Left renal cortex interstitium (tissue), 4 donors: ENCODE measurements around the gene TRIM67. TPM values are rescaled to one million over a fixed set of nuclear protein-coding genes. Genes with fewer than 3 reads are reported as not detected.
A peak's percentile ranks its signal among the peaks of the same experiment; 100 is the strongest.

Experiments
- DNase-seq, 4 donors: peaks; one replicate each; pipeline ENCODE4 v3.0.0-alpha.2; 2013; ENCODE audit warnings: low read depth in 4 of 4, low spot score in 2 of 4, missing footprints in 1 of 4
- polyA plus RNA-seq, 4 donors: library from polyadenylated mRNA; unstranded; fragments of 120-200 nt; gene quantifications; one replicate each; pipeline ENCODE4 v1.2.1, GENCODE V29; 2013; ENCODE audit not compliant: insufficient read length in 4 of 4

The TRIM67 gene
- polyA plus RNA-seq, 4 donors, result 0.09 to 0.17 (median 0.10) TPM

DNA sequence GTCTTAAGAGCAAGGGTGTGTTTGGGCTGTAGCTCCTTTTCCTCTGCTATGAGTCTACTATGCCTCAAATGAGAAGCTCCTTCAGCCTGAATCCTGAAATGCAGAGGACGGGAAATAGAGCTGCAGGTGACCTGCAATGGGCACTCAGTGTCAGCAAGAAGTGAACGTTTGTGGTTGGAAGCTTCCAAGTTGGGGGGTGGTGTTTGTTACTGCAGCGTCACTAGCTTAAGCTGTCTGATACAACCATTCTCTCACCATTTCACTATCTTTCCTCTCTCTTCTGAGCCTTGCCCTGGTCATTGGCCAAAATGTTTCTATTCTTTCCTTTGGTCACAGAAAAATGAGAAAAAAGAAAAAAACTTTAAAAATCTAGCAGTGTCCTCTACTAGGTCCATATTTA is 19.4 kb downstream of the TRIM67 start:
- no peak for DNase-seq

DNA sequence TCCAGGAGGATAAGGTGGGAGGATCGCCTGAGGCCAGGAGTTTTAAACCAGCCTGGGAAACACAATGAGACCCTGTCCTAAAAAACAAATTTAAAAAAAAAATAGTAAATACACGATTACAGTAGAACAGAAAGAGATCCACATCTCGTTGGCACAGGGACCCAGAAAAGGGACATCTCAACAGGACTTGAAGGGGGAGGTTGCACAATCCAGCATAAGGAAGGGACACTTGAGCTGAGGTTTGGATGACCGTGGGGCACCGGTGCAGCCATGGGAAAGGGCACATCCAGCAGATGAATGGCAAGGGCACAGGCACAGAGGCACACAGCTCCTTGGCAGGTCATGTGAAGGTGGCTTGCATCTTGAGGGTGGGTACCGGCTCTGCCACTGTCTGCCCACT is 20.5 kb downstream of the TRIM67 start:
- no peak for DNase-seq

DNA sequence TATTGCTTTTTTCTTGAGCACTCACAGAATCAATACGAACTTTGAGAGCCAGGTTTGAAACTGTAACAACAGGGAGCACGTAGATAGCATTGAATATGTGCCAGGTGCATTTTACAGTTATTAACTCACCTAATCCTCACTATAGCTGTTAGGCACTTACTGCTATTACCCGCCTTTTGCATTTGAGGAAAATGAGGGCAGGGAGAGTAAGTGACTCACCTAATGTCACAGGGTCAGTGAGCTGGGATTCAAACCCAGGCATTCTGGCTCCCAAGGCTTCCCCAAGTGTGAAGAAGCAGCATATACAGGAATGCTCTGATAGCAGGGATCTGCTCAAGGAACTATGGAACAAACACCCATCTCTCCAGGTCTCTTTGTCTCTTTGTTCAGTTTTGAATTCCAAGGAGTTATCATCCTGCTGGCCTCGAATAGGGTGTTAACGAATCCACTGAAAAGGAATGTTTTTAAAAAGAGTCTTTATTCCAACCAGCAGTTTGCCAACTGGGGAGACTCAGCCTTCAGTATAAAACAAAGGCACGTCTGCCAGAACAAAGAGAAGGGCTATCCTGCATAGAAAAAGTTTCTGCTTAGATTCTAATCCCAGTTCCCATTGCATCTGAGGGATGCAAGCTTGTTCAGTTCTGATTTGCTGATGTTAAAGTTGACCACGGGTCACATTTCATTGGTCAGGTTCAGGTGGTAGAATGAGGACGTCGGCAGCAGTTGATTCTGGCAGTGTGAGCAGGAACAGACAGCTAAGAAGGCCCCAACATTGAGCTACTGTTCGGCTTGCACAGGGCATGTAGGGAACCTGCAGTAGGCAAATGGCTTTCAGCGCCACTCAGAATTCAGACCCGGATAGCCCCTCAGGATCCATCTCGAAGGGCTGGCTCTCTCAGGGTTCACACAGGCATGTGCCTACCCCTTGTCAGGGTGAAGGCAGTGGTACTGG is 22.1 kb downstream of the TRIM67 start:
- no peak for DNase-seq

DNA sequence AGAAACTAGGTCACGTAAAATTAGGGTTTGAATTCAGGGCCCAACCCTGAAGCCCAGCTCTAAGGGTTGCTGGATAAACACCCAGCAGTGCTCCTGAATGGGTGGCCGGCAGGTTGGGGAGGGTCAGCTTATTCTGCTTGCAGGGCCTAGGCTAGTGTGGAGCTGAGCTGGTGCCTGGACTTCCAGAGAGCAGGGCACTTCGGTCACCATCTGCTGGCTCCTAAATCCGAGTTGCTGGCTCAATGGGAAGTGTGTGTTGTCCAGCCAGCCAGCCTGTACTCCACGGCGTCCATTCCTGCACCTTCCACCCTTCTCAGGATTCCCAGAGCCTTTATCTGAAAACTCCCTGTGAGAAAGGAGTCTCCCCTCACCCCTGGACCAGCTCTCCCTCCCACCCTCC is 23.0 kb downstream of the TRIM67 start:
- DNase-seq, result no peak

DNA sequence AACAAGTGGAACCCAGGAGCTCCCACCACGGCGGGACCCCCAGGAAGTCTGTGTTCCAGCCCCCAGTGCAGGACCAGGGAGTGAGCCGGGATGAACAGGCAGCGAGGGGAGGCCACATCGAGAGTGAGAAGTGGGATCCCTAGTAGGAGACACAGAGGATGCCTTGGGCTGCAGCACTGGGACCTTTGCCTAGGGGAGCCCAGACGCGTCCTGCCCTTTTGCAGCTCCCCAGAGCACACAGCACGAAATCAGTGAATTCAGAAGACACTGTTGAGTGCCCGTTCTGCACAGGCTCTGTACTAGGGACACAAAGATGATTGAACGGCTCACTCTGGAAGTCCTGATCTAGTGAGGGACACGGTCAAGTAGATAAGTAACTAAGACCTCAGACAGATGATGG is 23.5 kb downstream of the TRIM67 start:
- no peak for DNase-seq

DNA sequence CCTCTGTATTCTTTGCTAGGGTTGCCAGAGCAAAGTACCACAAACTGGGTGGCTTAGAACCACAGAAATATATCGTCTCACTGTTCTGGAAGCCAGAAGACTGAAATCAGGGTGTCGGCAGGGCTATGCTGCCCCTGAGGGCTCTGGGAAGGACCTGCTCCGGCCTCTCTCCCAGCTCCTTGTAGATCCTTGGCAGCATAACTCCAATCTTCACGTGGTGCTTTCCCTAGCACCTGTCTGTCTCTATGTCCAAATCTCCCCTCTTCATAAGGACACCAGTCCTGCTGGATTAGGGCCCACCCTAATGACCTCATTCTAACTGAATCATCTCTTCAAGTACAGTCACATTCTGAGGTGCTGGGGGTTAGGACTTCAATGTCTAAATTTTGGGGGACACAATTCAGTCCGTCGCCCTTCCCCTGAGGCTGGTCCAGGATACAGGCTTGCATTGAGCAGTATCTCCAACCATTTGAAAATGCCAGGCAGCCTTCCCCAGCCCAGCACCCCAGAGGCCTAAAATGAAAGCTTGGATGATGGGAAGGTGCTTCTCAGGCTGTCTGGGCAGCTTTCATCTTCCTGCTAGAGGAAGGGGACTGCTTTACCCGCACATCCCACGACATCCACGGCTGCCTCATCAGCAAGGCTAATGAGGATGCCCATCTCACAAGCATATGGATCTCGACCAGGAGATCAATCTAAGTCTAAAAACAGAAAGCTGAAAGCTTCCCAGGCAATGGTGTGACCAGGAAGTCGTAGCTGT is 24.7 kb downstream of the TRIM67 start:
- no peak for DNase-seq

DNA sequence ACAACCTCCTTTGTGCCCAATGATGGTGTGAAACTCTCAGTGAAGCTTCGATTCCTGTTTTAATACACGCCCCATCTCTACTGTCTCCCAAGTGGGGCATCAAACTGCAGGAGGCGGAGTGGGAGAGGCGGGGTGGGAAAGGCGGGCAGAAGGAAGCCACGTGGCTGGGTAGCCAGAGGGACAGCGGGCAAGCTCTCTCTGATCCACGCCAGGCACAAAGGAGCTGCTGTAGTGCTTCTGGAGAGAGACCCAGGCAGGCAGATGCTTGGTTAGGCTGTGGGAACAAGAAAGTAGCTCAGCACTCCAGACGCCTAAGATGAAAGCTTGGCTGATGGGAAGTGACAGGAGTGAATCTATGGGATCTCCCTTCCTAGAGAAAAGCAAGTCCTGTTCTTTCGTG is 25.7 kb downstream of the TRIM67 start:
- DNase-seq, result no peak

DNA sequence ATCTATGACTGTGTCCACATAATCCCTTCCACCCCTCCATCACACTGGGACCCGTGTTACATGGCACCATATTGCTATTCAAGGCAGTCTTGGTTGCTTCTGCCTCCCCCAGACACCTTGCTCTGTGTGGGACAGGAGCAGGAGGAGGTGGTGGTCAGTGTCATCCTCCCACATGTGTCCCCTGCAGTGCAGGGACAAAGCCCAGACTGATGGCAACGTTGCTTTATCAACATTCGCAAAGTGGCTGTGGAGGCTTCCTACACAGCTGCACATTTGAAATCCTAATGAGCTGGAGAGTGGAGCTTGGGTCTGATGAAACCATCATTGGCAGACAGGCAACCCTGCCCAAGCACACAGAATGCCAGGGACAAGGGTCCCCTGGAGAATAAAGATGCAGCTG is 26.2 kb downstream of the TRIM67 start:
- DNase-seq, result no peak

DNA sequence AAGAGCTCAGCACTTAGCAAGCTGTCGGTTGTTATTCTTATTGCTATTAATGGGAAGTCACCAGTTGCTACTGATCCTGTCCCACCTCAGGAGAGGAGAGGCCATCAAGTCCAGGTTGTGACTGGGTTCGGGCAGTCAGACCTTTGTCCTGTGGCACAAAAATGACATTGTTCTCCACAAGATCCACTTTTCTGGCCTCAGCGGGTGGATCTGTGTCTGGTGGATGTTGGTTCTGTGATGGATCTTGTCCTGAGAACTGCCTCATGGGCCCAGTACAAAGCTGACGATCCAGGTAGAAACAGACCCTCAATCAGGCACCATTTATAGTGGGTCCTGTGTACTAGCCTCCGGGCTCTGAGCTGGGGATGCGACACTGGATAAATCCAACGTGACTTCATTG is 26.9 kb downstream of the TRIM67 start:
- DNase-seq, result no peak

DNA sequence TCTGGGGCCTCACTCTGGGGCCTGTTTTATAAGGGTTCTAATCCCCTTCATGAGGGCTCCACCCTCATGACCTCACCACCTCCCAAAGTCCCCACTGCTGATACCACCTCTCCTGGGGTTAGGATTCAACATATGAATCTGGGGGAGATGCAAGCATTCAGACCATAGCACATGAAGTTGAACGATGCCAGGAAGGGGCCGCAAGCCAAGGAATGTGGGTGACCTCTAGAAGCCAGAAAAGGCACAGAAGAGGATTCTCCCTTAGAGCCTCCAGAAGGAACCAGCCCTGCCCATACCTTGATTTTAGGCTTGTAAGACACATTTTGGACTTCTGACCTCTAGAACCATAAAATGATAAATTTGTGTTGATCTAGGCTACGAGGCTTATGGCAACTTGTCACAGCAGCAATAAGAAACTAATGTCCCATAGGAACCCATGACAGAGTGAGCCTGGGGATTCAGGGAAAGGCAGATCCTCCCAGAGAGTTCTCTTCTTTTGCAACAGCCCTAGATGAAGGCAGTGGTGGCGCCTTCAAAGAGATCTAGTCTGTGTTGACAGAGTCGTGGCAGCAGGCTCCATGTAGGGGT is 27.9 kb downstream of the TRIM67 start:
- no peak for DNase-seq

DNA sequence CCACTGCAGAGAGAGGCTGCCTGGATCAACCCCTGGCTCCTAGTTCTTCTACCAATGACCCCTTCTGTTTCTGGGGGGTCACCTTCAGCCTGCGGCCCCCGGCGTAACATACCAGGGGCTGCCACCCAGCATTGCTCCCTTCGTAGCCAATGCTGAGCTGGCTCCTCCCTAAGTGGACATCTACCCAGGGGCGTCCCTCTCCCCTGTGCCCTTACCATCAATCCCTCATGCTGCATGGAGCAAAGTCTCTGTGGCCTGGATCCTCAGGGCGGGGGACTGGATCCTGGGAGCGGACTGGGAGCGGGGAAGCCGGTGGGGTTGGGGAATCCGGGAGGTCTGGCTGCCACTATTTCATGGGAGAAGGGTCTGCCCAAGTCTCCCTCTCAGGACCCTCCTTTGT is 28.6 kb downstream of the TRIM67 start:
- no peak for DNase-seq

DNA sequence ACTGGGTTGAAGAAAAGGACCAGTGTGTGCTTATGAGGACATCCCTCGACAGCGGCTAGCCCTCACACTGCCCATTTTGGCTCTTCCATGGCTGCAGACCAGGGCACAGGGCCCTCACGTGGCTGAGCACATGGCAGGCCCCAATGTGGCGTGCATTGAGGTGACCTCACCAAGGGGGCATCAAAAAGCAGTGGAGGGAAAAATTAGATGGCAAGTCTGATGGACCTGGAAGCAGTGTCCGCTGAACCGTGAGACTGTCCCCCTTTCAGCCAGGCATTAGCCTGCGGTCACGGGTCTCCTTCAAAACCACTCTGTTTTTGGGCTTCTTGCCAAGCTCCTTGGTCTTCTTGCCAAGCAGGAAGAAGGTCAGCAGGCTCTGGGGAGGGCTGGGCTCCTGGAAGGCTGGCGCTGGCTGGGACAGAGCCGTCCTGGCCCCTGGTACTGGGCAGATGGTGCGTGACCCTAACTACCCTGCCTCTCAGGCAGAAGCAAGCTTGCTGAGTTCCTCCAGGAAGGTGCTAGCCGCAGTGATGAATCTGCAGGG is 30.8 kb downstream of the TRIM67 start:
- peak in 3 of 4 donors; percentile 20 to 45 (median 34) for DNase-seq

DNA sequence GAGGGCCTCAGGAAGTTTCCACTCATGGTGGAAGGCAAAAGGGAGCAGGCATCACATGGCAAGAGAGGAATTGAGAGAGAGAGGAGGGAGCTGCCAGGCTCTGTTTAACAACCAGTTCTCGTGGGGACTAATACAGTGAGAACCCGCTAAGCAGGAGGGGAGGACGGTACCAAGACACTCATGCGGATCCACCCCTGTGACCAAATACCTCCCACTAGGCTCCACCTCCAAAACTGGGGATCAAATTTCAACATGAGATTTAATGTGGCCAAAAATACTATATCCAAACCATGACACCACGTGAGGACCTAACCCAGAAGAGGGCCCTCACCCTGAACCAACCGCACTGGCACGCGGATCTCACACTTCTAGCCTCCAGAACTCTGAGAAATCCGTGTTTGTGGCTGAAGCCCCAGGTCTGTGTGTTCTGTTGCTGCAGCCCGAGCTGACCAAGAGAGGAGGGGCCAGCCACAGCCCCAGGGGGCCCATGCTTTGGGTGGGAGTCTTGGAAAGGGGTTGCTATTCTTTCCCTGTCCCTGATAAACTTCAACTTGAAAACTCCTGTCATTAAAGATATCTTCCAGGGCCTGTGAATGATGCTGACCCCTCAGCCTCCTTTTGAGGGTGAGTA is 32.0 kb downstream of the TRIM67 start:
- no peak for DNase-seq

DNA sequence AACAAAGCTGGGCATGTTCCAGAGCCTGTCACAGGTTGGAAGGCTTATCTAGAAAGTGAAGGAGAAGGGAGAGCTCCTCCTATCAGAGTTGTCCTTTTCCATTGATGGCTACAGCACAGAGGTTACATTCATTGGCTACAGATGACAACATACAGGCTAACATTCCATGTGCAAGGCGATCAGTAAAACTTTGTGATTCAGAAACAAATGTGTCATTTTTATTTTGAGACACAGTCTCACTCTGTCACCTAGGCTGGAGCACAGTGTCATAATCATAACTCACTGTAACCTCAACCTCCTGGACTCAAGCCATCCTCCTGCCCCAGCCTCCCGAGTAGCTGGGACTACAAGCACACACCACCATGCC is 32.6 kb downstream of the TRIM67 start:
- DNase-seq, result no peak

DNA sequence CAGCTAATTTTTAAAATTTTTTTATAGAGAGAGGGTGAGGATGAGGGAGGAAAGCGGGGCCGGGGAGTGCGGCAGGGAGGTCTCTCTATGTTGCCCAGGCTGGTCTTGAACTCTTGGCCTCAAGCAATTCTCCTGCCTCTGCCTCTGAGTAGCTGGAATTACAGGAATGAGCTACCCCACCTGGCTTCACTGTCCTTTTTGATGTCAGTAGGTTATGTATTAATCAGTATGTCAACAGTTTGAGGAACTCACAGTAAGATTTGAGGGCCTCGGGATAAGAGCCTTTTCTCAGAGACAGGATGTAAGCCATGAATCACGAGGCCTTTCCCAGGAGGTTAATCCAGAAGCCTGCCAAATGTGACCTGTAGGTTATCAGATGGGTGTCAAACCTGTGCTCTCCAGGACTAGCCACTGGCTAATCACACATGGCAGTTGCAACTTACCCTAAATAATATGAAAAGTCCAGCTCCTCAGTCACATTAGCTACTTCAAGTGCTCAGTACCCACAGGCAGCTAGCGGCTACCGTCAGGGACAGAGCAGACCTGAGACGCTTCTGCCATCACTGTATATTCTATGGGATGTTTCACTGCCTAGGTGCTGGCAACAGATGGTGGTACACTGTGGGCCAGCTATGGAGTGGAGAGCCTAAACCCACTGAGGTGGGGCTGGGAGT is 33.1 kb downstream of the TRIM67 start:
- no peak for DNase-seq

DNA sequence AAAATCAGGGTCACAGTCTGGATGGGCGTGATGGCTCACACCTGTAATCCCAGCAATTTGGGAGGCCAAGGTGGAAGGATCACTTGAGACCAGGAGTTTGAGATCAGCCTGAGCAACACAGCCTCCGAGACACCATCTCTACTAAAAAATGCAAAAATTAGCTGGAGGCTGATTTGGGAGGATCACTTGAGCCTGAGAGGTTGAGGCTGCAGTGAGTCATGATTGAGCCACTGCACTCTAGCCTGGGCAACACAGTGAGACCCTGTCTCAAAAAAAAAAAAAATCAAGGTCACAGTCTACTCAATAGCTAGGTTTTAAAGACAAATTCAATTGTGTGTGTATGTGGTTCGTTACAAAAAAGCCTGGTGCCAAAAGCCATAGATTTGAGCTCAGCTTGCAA is 34.4 kb downstream of the TRIM67 start:
- no peak for DNase-seq

DNA sequence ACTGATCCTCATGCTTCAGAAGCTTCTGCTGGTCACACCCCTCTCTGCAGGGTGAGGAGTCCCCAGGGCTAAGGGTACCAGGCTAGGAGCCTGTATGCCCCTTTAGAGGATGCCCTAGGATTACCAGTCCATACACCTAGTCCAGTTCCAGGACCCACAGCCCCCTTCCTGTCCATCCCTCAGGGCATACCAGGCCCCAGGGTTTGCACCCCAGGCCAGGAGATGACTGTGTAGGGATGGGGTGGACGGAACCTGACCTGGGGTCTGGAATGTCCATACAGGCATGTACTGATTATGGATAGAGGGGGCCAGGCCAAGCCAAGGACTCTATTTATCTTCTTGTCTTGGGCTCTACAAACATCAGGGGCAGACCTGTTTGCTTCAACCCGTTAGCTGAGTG is 34.9 kb downstream of the TRIM67 start:
- no peak for DNase-seq

DNA sequence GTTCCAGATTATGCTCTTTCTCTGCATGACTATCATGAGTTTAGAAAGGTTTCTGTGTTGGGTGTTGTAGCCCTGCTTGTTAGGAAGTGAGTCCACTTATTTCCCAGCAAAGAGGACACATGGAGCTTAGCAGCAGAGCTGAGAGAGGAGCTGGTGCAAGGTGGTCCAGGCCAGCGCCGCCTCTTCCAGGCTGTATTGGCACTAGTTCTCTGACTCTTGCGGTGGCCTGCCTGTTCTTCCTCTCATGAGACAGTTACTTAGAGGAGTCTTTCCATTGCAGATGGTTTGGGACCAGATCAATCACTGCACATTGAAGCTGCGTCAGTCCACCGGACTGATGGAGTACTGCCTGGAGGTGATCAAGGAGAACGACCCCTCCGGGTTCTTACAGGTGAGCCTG is 38.0 kb downstream of the TRIM67 start:
- DNase-seq, result no peak

DNA sequence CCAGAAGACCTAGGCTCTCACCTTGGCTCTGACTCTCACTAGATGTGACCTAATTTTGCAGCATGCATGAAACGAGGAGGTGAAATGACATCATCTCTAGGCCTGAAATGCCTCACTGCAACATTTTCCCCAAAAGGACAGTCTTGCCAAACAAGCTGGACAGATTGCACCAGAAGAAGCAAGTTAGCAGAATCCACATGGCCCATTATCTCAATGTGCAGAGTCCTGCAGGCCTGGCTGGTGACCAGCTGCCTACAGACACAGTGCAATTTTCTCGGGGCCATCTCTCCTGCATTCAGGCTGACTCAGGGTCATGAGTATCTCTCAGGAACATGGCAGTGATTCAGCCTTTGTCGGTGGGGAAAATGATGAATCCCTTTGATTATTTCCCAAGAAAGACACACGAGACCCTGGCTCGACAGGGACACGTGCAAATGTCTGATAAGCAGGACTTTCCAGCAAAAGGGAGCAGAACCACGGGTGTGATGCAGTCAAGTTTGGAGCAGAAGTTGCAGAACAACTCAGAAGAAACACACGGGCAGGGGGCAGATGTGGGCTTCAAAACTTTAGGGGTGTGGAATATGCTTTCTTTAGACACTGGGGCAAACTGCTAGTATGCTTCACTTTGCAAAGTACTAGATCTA is 38.7 kb downstream of the TRIM67 start:
- no peak for DNase-seq
